Testis (tissue), 3 donors: Measurements from ENCODE around the gene PINLYP. TPM values are rescaled to one million over a fixed set of nuclear protein-coding genes. Genes with fewer than 3 reads are reported as not detected.

Experiments used
- DNase-seq: peaks from one replicate; pipeline ENCODE4 v3.0.0-alpha.2; 2019
- H3K27ac ChIP-seq, 2 donors: fragments of 200-600 bp; sonication (generic); one replicate each; pipeline ENCODE4 v1.5.1; 2019
- H3K27me3 ChIP-seq: fragments of 200-600 bp; sonication (generic); one replicate; pipeline ENCODE4 v1.5.1; 2019
- H3K36me3 ChIP-seq: fragments of 200-600 bp; sonication (generic); one replicate; pipeline ENCODE4 v1.5.1; 2017; ENCODE audit warnings: low read depth; ENCODE audit errors: missing control alignments
- H3K4me1 ChIP-seq: fragments of 200-600 bp; sonication (generic); one replicate; pipeline ENCODE4 v1.5.1; 2019
- H3K4me3 ChIP-seq, 2 donors: fragments of 200-600 bp; sonication (generic); one replicate each; pipeline ENCODE4 v1.5.1; 2017 to 2019
- H3K9me3 ChIP-seq: fragments of 200-600 bp; sonication (generic); one replicate; pipeline ENCODE4 v1.5.1; 2017
- POLR2A ChIP-seq: fragments of 450-650 bp; IDR thresholded peaks from one replicate; pipeline ENCODE4 v1.6.1; 2017; ENCODE audit warnings: antibody characterized with exemption, mild to moderate bottlenecking, moderate library complexity
- WGBS, 2 donors: methylation state at CpG; one replicate each; pipeline ENCODE4 v1.1.5; 2018; 5-methylcytosine and 5-hydroxymethylcytosine counted together
- intact Hi-C: fragments of 100-400 bp; cut with DNase I; formaldehyde crosslinking; loops from one replicate; pipeline ENCODE4 v1.15.1; 2023; ENCODE audit warnings: low total_unique reads
- polyA plus RNA-seq: library from polyadenylated mRNA; stranded (reverse); fragments of 350-450 nt; fragmentation: Illumina TruSeq; extraction: RNeasy Lipid Tissue Mini Kit (QIAGEN cat#74804); gene quantifications from one replicate; pipeline ENCODE4 v1.2.3, GENCODE V29; 2014; ENCODE audit warnings: low read depth, low replicate concordance; ENCODE audit not compliant: insufficient read depth
- total RNA-seq, 2 donors: library from RNA; depleted of rRNA; stranded (reverse); fragments of >200 nt; gene quantifications; one replicate each; pipeline ENCODE4 v1.2.3, GENCODE V29; 2016
- TF ChIP-seq, protein P1 (sequence below), 3 experiments: fragments of 450-650 bp in 2 of 3; fragments of 200-600 bp in 1 of 3; sonication (generic) in 1 of 3; IDR thresholded peaks; one replicate each; pipeline ENCODE4 v1.5.1; 2016 to 2019; ENCODE audit warnings: antibody characterized with exemption in 3 of 3, mild to moderate bottlenecking in 2 of 3, moderate library complexity in 1 of 3

Gene PINLYP
- total and polyA plus RNA-seq, 3 donors from 2014 or later = 5.8 to 9.9 (median 5.9) TPM

- Histone ChIP-seq H3K9me3 (no peaks in the 10 kb centered on the region), H3K27me3 (no peaks in the 10 kb centered on the region), H3K27ac (peak overlapping the region in 1 of 2 donors; percentile 7), H3K36me3 (no peaks in the 10 kb centered on the region), H3K4me3 (no peak overlapping the region), H3K4me1 (no peaks in the 10 kb centered on the region)
- TF ChIP-seq POLR2A = no peak
- 83 to 96% methylated on average over 6 of the region's 6 CpGs for WGBS, 2 donors
- DNase-seq = no peak
- intact Hi-C loops = no loop called here
These were observed 13.3 kb upstream of the PINLYP start for GRCh38 chr19:43562226-43562697.

DNA sequence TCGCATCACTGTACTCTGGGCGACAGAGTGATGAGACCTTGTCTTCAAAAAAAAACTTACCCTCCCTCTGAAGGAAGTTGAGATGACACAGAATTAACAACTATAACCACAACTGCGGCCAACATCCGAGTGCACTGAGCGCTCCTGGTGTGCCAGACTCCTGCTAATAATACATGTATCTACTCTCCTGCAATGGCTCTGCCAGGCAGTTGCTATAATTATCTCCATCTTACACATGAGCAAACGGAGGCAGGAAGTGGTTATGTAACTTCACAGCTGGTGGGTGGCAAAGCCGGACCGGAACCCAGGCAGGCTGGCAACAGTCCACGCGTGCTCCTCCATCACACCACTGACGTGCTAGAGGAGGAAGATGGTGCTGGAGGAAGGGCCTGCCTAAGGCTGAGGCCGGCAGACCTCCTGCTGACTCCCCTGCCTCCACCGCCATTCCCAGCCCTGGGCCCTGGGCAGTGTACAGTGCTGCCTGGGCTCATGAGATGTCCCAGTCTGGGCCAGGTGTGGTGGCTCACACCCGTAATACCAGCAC is 12.8 kb upstream of the PINLYP start:
- DNase-seq = peak; percentile 60
- Histone ChIP-seq H3K36me3 (no peaks in the 10 kb centered on the region), H3K4me1 (no peaks in the 10 kb centered on the region), H3K4me3 (no peak overlapping the region), H3K9me3 (no peaks in the 10 kb centered on the region), H3K27ac (peak overlapping the region in 1 of 2 donors; percentile 7), H3K27me3 (no peaks in the 10 kb centered on the region)
- intact Hi-C loops = no loop called here
- TF ChIP-seq, protein P1, sequence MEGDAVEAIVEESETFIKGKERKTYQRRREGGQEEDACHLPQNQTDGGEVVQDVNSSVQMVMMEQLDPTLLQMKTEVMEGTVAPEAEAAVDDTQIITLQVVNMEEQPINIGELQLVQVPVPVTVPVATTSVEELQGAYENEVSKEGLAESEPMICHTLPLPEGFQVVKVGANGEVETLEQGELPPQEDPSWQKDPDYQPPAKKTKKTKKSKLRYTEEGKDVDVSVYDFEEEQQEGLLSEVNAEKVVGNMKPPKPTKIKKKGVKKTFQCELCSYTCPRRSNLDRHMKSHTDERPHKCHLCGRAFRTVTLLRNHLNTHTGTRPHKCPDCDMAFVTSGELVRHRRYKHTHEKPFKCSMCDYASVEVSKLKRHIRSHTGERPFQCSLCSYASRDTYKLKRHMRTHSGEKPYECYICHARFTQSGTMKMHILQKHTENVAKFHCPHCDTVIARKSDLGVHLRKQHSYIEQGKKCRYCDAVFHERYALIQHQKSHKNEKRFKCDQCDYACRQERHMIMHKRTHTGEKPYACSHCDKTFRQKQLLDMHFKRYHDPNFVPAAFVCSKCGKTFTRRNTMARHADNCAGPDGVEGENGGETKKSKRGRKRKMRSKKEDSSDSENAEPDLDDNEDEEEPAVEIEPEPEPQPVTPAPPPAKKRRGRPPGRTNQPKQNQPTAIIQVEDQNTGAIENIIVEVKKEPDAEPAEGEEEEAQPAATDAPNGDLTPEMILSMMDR (IDR thresholded peaks at IDR 0.05) = no peak
- TF ChIP-seq POLR2A = no peak
- WGBS, 2 donors = 65 to 74% methylated on average over 14 of the region's 14 CpGs

- intact Hi-C loops = no loop called here
- no peak overlapping the region for H3K27ac ChIP-seq
- H3K9me3 ChIP-seq = no peaks in the 10 kb centered on the region
- TF ChIP-seq, protein P1 (IDR thresholded peaks at IDR 0.05) = no peak
- TF ChIP-seq POLR2A = no peak
- H3K36me3 ChIP-seq = no peaks in the 10 kb centered on the region
- no peaks in the 10 kb centered on the region for H3K4me1 ChIP-seq
- DNase-seq = no peak
- H3K27me3 ChIP-seq = no peaks in the 10 kb centered on the region
- 83 to 93% methylated on average over 10 of the region's 10 CpGs for WGBS, 2 donors
- H3K4me3 ChIP-seq = no peak overlapping the region
These were observed 11.7 kb upstream of the PINLYP start for GRCh38 chr19:43563816-43564457.

DNA sequence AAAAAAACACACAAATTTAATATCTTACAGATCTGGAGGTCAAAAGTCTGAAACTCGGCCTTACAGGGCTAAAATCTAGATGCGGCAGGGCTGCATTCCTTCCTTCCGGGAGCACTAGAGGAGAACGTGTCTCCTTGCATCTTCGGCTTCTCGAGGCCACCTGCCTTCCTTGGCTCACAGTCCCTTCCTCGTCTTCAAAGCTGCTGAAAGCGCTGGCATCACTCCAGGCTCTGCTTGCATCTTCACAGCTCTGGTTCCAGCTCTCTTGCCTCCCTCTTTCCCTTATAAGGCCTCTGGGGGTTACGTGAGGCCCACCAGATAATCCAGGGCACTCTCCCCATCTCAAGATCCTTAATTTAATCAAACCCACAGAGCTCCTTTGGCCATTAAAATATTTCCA is 10.8 kb upstream of the PINLYP start:
- H3K9me3 ChIP-seq = no peaks in the 10 kb centered on the region
- TF ChIP-seq POLR2A = no peak
- TF ChIP-seq, protein P1 (IDR thresholded peaks at IDR 0.05) = no peak
- 79 to 87% methylated on average over 9 of the region's 9 CpGs for WGBS, 2 donors
- H3K4me1 ChIP-seq = no peaks in the 10 kb centered on the region
- no peaks in the 10 kb centered on the region for H3K27me3 ChIP-seq
- H3K27ac ChIP-seq = no peak overlapping the region
- H3K4me3 ChIP-seq = no peak overlapping the region
- DNase-seq = no peak
- H3K36me3 ChIP-seq = no peaks in the 10 kb centered on the region
- intact Hi-C loops = no loop called here

- Histone ChIP-seq H3K9me3 (no peaks in the 10 kb centered on the region), H3K27ac (no peak overlapping the region), H3K27me3 (no peaks in the 10 kb centered on the region), H3K4me1 (no peaks in the 10 kb centered on the region), H3K36me3 (no peaks in the 10 kb centered on the region), H3K4me3 (no peak overlapping the region)
- no peak for DNase-seq
- 89 to 92% methylated on average over 5 of the region's 5 CpGs for WGBS, 2 donors
- intact Hi-C loops = no loop called here
- TF ChIP-seq POLR2A = no peak
- TF ChIP-seq, protein P1 (IDR thresholded peaks at IDR 0.05) = no peak
These were observed 5.9 kb upstream of the PINLYP start for GRCh38 chr19:43569657-43570056.
